ENCODE data around the gene LTC4S.
"Not testable (repeated sequence)": the region's sequence is repeated elsewhere in the genome, so short reads cannot be mapped to it uniquely, and the experiment has no call there.

LTC4S gene

GRCh38 chr5:179832039-179832745, 38.4 kb downstream of the LTC4S start:
- Histone ChIP-seq H3K4me3 (ENCODE audit: low read length) (no peak overlapping the region), H3K9ac (ENCODE audit: low read length) (no peak overlapping the region), H3K36me3 (ENCODE audit: control insufficient read depth, insufficient read depth, low read length, severe bottlenecking) (peaks cover 90% of the 10 kb centered on the region), H3K9me3 (ENCODE audit: control insufficient read depth, low read length) (no peaks in the 10 kb centered on the region), H3K4me1 (ENCODE audit: control insufficient read depth, insufficient read depth, low read length) (peaks cover 16% of the 10 kb centered on the region), H3K27me3 (replicated peaks; ENCODE audit: control insufficient read depth, insufficient read depth, low read length) (no peaks in the 10 kb centered on the region)
- DNase-seq (ENCODE audit: low read depth) = no peak

- peaks cover 7% of the 10 kb centered on the region for H3K4me1 ChIP-seq (ENCODE audit: control insufficient read depth, insufficient read depth, low read length)
- H3K9ac ChIP-seq (ENCODE audit: low read length) = no peak overlapping the region
- H3K4me3 ChIP-seq (ENCODE audit: low read length) = no peak overlapping the region
- peaks cover 90% of the 10 kb centered on the region for H3K36me3 ChIP-seq (ENCODE audit: control insufficient read depth, insufficient read depth, low read length, severe bottlenecking)
- no peaks in the 10 kb centered on the region for H3K9me3 ChIP-seq (ENCODE audit: control insufficient read depth, low read length)
- no peaks in the 10 kb centered on the region for H3K27me3 ChIP-seq (replicated peaks; ENCODE audit: control insufficient read depth, insufficient read depth, low read length)
- no peak for DNase-seq (ENCODE audit: low read depth)
Observed at GRCh38 chr5:179833056-179833708, 39.4 kb downstream of the LTC4S start.

DNA sequence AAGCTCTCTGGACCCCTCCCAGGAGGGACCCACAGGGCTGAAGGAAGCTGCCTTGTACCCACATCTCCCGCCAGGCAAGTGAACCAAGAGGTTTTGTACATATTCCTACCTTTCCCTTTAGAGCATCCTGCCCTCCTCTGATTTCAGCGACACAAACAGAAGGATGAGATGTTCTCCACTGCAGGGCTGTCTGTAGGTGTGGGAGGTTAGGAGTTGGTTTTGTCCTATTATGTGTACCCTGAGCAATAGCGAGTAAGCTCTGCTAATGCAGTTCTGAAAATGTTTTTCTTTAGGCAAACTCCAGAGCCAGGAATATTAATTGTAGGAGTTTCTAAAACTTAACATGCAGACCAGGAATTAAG, 39.9 kb downstream of the LTC4S start:
- H3K9me3 ChIP-seq (ENCODE audit: control insufficient read depth, low read length) = no peaks in the 10 kb centered on the region
- H3K36me3 ChIP-seq (ENCODE audit: control insufficient read depth, insufficient read depth, low read length, severe bottlenecking) = peaks cover 87% of the 10 kb centered on the region
- no peak for DNase-seq (ENCODE audit: low read depth)
- H3K4me1 ChIP-seq (ENCODE audit: control insufficient read depth, insufficient read depth, low read length) = peaks cover 7% of the 10 kb centered on the region
- no peak overlapping the region for H3K4me3 ChIP-seq (ENCODE audit: low read length)
- no peaks in the 10 kb centered on the region for H3K27me3 ChIP-seq (replicated peaks; ENCODE audit: control insufficient read depth, insufficient read depth, low read length)
- H3K9ac ChIP-seq (ENCODE audit: low read length) = no peak overlapping the region

- no peak overlapping the region for H3K9ac ChIP-seq (ENCODE audit: low read length)
- H3K4me1 ChIP-seq (ENCODE audit: control insufficient read depth, insufficient read depth, low read length) = peaks cover 4% of the 10 kb centered on the region
- no peaks in the 10 kb centered on the region for H3K9me3 ChIP-seq (ENCODE audit: control insufficient read depth, low read length)
- H3K36me3 ChIP-seq (ENCODE audit: control insufficient read depth, insufficient read depth, low read length, severe bottlenecking) = peaks cover 82% of the 10 kb centered on the region
- no peak overlapping the region for H3K4me3 ChIP-seq (ENCODE audit: low read length)
- H3K27me3 ChIP-seq (replicated peaks; ENCODE audit: control insufficient read depth, insufficient read depth, low read length) = no peaks in the 10 kb centered on the region
- no peak for DNase-seq (ENCODE audit: low read depth)
Observed at GRCh38 chr5:179834120-179834519, 40.3 kb downstream of the LTC4S start.

DNA sequence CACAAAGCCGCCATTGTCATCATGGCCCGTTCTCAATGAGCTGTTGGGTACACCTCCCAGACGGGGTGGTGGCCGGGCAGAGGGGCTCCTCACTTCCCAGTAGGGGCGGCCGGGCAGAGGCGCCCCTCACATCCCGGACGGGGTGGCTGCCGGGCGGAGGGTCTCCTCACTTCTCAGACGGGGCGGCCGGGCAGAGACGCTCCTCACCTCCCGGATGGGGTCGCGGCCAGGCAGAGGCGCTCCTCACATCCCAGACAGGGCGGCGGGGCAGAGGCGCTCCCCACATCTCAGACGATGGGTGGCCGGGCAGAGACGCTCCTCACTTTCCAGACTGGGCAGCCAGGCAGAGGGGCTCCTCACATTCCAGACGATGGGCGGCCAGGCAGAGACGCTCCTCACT, 41.1 kb downstream of the LTC4S start:
- peaks cover 75% of the 10 kb centered on the region for H3K36me3 ChIP-seq (ENCODE audit: control insufficient read depth, insufficient read depth, low read length, severe bottlenecking)
- H3K9me3 ChIP-seq (ENCODE audit: control insufficient read depth, low read length); DNase-seq (ENCODE audit: low read depth); H3K4me1 ChIP-seq (ENCODE audit: control insufficient read depth, insufficient read depth, low read length); H3K4me3 ChIP-seq (ENCODE audit: low read length); H3K27me3 ChIP-seq (replicated peaks; ENCODE audit: control insufficient read depth, insufficient read depth, low read length); H3K9ac ChIP-seq (ENCODE audit: low read length): not testable (repeated sequence)

DNA sequence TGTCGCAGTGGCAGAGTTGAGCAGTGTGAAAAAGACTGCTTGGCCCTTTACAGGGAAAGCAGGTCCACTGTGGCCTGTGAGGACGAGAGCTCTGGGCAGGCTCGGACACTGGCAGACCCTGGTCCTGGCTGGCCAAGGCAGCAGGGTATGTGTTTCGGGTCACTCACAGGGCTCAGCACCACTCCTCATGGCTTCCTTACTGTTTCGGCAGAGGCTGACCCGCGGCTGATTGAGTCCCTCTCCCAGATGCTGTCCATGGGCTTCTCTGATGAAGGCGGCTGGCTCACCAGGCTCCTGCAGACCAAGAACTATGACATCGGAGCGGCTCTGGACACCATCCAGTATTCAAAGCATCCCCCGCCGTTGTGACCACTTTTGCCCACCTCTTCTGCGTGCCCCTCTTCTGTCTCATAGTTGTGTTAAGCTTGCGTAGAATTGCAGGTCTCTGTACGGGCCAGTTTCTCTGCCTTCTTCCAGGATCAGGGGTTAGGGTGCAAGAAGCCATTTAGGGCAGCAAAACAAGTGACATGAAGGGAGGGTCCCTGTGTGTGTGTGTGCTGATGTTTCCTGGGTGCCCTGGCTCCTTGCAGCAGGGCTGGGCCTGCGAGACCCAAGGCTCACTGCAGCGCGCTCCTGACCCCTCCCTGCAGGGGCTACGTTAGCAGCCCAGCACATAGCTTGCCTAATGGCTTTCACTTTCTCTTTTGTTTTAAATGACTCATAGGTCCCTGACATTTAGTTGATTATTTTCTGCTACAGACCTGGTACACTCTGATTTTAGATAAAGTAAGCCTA, 42.6 kb downstream of the LTC4S start:
- H3K4me3 ChIP-seq (ENCODE audit: low read length) = no peak overlapping the region
- DNase-seq (ENCODE audit: low read depth) = no peak
- H3K36me3 ChIP-seq (ENCODE audit: control insufficient read depth, insufficient read depth, low read length, severe bottlenecking) = peaks cover 59% of the 10 kb centered on the region
- H3K27me3 ChIP-seq (replicated peaks; ENCODE audit: control insufficient read depth, insufficient read depth, low read length) = no peaks in the 10 kb centered on the region
- H3K9ac ChIP-seq (ENCODE audit: low read length) = no peak overlapping the region
- no peaks in the 10 kb centered on the region for H3K9me3 ChIP-seq (ENCODE audit: control insufficient read depth, low read length)
- peaks cover 3% of the 10 kb centered on the region for H3K4me1 ChIP-seq (ENCODE audit: control insufficient read depth, insufficient read depth, low read length)

DNA sequence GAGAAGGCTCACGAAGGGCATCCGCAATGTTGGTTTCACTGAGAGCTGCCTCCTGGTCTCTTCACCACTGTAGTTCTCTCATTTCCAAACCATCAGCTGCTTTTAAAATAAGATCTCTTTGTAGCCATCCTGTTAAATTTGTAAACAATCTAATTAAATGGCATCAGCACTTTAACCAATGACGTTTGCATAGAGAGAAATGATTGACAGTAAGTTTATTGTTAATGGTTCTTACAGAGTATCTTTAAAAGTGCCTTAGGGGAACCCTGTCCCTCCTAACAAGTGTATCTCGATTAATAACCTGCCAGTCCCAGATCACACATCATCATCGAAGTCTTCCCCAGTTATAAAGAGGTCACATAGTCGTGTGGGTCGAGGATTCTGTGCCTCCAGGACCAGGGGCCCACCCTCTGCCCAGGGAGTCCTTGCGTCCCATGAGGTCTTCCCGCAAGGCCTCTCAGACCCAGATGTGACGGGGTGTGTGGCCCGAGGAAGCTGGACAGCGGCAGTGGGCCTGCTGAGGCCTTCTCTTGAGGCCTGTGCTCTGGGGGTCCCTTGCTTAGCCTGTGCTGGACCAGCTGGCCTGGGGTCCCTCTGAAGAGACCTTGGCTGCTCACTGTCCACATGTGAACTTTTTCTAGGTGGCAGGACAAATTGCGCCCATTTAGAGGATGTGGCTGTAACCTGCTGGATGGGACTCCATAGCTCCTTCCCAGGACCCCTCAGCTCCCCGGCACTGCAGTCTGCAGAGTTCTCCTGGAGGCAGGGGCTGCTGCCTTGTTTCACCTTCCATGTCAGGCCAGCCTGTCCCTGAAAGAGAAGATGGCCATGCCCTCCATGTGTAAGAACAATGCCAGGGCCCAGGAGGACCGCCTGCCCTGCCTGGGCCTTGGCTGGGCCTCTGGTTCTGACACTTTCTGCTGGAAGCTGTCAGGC, 43.6 kb downstream of the LTC4S start:
- H3K9ac ChIP-seq (ENCODE audit: low read length) = no peak overlapping the region
- peaks cover 3% of the 10 kb centered on the region for H3K4me1 ChIP-seq (ENCODE audit: control insufficient read depth, insufficient read depth, low read length)
- DNase-seq (ENCODE audit: low read depth) = no peak
- H3K9me3 ChIP-seq (ENCODE audit: control insufficient read depth, low read length) = no peaks in the 10 kb centered on the region
- H3K27me3 ChIP-seq (replicated peaks; ENCODE audit: control insufficient read depth, insufficient read depth, low read length) = no peaks in the 10 kb centered on the region
- peaks cover 50% of the 10 kb centered on the region for H3K36me3 ChIP-seq (ENCODE audit: control insufficient read depth, insufficient read depth, low read length, severe bottlenecking)
- H3K4me3 ChIP-seq (ENCODE audit: low read length) = no peak overlapping the region

DNA sequence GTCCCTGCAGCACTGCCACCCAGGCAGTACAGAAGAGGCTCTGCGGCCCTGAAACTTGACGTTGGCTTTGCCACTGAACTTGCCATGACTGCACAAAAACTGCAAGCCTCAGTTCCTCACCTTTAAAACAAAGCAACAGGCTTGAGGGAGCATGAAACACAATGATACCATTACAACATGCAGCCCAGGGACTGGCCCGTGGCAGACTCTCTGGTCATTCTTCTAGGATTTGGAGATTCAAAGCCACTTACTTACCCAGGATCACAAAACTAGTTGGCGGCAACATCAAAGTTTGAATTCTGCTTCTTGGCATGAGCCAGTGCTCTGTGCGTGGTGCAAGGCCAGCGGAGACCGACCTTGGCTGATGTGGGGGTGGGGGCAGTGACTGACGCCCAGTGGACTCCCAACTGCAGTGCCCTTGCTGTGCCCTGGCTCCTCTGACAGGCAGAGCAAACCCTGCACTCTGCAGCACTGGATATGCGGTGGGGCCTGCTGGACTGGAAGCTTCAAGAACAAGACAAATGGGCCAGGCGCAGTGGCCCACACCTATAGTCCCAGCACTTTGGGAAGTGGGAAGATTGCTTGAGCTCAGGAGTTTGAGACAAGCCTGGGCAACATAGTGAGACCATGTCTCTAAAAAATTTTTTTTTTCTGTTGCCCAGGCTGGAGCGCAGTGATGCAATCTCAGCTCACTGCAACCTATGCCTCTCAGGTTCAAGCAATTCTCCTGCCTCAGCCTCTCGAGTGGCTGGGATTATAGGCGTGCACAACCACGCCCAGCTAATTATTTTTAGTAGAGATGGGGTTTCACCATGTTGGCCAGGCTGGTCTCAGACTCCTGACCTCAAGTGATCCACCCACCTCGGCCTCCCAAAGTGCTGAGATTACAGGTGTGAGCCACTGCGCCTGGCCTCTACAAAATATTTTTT, 45.8 kb downstream of the LTC4S start:
- Histone ChIP-seq H3K9me3 (ENCODE audit: control insufficient read depth, low read length) (peaks cover 5% of the 10 kb centered on the region), H3K4me1 (ENCODE audit: control insufficient read depth, insufficient read depth, low read length) (no peaks in the 10 kb centered on the region), H3K9ac (ENCODE audit: low read length) (no peak overlapping the region), H3K36me3 (ENCODE audit: control insufficient read depth, insufficient read depth, low read length, severe bottlenecking) (peaks cover 32% of the 10 kb centered on the region), H3K27me3 (replicated peaks; ENCODE audit: control insufficient read depth, insufficient read depth, low read length) (no peaks in the 10 kb centered on the region), H3K4me3 (ENCODE audit: low read length) (no peak overlapping the region)
- no peak for DNase-seq (ENCODE audit: low read depth)

DNA sequence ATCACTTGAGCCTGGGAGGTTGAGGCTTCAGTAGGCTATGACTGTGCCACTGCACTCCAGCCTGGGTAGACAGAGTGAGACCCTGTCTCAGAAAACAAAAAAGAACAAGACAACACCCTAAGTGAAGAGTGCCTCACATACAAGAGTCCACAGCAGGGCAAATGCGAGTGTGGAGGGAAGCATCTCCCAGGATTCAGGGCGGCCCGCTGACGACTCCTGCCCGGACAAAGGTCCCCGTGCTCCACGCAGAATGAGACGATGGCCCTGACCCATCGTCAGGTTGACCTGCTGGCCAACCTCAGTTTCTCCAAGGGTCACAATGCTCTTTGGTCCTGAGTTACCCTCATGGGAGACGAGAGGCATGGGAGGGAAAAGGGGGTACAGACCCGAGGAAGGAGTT, 46.5 kb downstream of the LTC4S start:
- Histone ChIP-seq H3K4me1 (ENCODE audit: control insufficient read depth, insufficient read depth, low read length) (no peaks in the 10 kb centered on the region), H3K4me3 (ENCODE audit: low read length) (no peak overlapping the region), H3K9me3 (ENCODE audit: control insufficient read depth, low read length) (peaks cover 12% of the 10 kb centered on the region), H3K36me3 (ENCODE audit: control insufficient read depth, insufficient read depth, low read length, severe bottlenecking) (peaks cover 35% of the 10 kb centered on the region), H3K9ac (ENCODE audit: low read length) (no peak overlapping the region), H3K27me3 (replicated peaks; ENCODE audit: control insufficient read depth, insufficient read depth, low read length) (no peaks in the 10 kb centered on the region)
- DNase-seq (ENCODE audit: low read depth) = no peak

DNA sequence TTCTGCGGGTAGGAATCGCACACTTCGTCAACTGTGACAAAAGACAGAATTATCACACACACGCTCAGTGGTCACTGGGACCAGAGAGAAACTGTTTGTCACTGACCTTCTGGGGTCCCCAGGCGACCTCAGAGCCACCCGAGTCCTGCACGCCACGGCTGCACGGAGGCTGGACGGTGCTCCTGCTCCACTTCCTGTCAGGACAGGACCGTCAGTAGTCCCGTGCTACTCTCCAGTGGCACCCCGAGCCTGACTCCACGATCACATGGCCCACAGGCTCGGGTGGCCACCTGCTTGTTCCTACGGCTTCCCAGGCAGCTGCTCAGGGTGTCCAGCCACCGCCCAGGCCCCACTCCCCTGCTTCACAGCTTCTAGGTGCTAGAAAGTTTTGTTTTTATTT, 47.0 kb downstream of the LTC4S start:
- Histone ChIP-seq H3K4me1 (ENCODE audit: control insufficient read depth, insufficient read depth, low read length) (no peaks in the 10 kb centered on the region), H3K36me3 (ENCODE audit: control insufficient read depth, insufficient read depth, low read length, severe bottlenecking) (peaks cover 31% of the 10 kb centered on the region), H3K4me3 (ENCODE audit: low read length) (no peak overlapping the region), H3K9ac (ENCODE audit: low read length) (no peak overlapping the region), H3K9me3 (ENCODE audit: control insufficient read depth, low read length) (peaks cover 12% of the 10 kb centered on the region), H3K27me3 (replicated peaks; ENCODE audit: control insufficient read depth, insufficient read depth, low read length) (no peaks in the 10 kb centered on the region)
- DNase-seq (ENCODE audit: low read depth) = no peak

All from adipocyte (in vitro differentiated cells).